GM23338 (cell line): ENCODE results near the gene ADAMTS17. TPM values are rescaled to one million over a fixed set of nuclear protein-coding genes. Genes with fewer than 3 reads are reported as not detected.

Experiments
- ATAC-seq: fragments of 200-7000 bp; cut with Tn5 transposase; 3 replicates; pipeline ENCODE4 v1.9.1; 2020
- DNase-seq: peaks from one replicate; pipeline ENCODE4 v3.0.0-alpha.2; 2015; ENCODE audit warnings: low spot score
- H2AFZ ChIP-seq: fragments of 200-600 bp; sonication (generic); 2 replicates; pipeline ENCODE4 v1.8.0; 2016; ENCODE audit warnings: antibody characterized with exemption, mild to moderate bottlenecking, moderate library complexity
- H3F3A ChIP-seq: fragments of 200-600 bp; sonication (generic); replicated peaks from 2 replicates; pipeline ENCODE4 v1.8.0; 2017; ENCODE audit warnings: antibody characterized with exemption, mixed run types, low read depth
- H3K27ac ChIP-seq: fragments of 200-600 bp; sonication (generic); 2 replicates; pipeline ENCODE4 v1.6.1; 2016; ENCODE audit warnings: low read depth
- H3K27me3 ChIP-seq: fragments of 200-600 bp; sonication (generic); 2 replicates; pipeline ENCODE4 v1.8.0; 2016; ENCODE audit warnings: mild to moderate bottlenecking, mixed run types, moderate library complexity; ENCODE audit not compliant: insufficient read depth
- H3K36me3 ChIP-seq: fragments of 200-600 bp; sonication (generic); 2 replicates; pipeline ENCODE4 v1.8.0; 2016; ENCODE audit warnings: mild to moderate bottlenecking; ENCODE audit not compliant: insufficient read depth
- H3K4me1 ChIP-seq: fragments of 200-600 bp; sonication (generic); 2 replicates; pipeline ENCODE4 v1.8.0; 2016; ENCODE audit warnings: mild to moderate bottlenecking, moderate library complexity; ENCODE audit not compliant: insufficient read depth
- H3K4me2 ChIP-seq: fragments of 200-600 bp; sonication (generic); 2 replicates; pipeline ENCODE4 v1.7.1; 2017; ENCODE audit warnings: mixed run types
- H3K4me3 ChIP-seq: fragments of 200-600 bp; sonication (generic); 2 replicates; pipeline ENCODE4 v1.6.1; 2016; ENCODE audit warnings: mixed run types
- H3K79me2 ChIP-seq: fragments of 200-600 bp; sonication (generic); replicated peaks from 2 replicates; pipeline ENCODE4 v1.8.0; 2017; ENCODE audit warnings: mild to moderate bottlenecking; ENCODE audit not compliant: insufficient read depth
- H3K9me2 ChIP-seq: fragments of 200-600 bp; sonication (generic); 2 replicates; pipeline ENCODE4 v1.8.0; 2017; ENCODE audit not compliant: insufficient read depth
- H4K20me1 ChIP-seq: fragments of 200-600 bp; sonication (generic); replicated peaks from 2 replicates; pipeline ENCODE4 v1.8.0; 2017; ENCODE audit warnings: mild to moderate bottlenecking; ENCODE audit not compliant: insufficient read depth
- H3K27ac Mint-ChIP-seq: 2 replicates; pipeline ENCODE4 v1.8.0; 2020; ENCODE audit warnings: inconsistent platforms, mild to moderate bottlenecking, moderate library complexity, mixed read lengths
- H3K27me3 Mint-ChIP-seq: 3 replicates; pipeline ENCODE4 v1.8.0; 2022; ENCODE audit warnings: low read depth, mild to moderate bottlenecking, moderate library complexity, mixed read lengths, inconsistent platforms; ENCODE audit not compliant: insufficient read depth, poor library complexity
- H3K36me3 Mint-ChIP-seq: 3 replicates; pipeline ENCODE4 v1.8.0; 2021; ENCODE audit warnings: low read depth, mild to moderate bottlenecking, inconsistent platforms, moderate library complexity, mixed read lengths
- H3K4me1 Mint-ChIP-seq: 3 replicates; pipeline ENCODE4 v1.8.0; 2020; ENCODE audit warnings: mild to moderate bottlenecking, inconsistent platforms, mixed read lengths
- H3K4me3 Mint-ChIP-seq: 3 replicates; pipeline ENCODE4 v1.8.0; 2021; ENCODE audit warnings: moderate library complexity, mild to moderate bottlenecking, inconsistent platforms, mixed read lengths
- H3K9me3 Mint-ChIP-seq: 3 replicates; pipeline ENCODE4 v1.8.0; 2020; ENCODE audit warnings: moderate library complexity, mild to moderate bottlenecking, inconsistent platforms, mixed read lengths
- CREB1 ChIP-seq: fragments of 250-450 bp; sonication (Bioruptor Pico); IDR thresholded peaks from 2 replicates; pipeline ENCODE4 v1.5.0; 2020; ENCODE audit warnings: low read depth, mild to moderate bottlenecking, moderate library complexity
- CTCF ChIP-seq, 2 experiments: fragments of 200-600 bp in 1 of 2; sonication (generic) in 1 of 2; conservative IDR thresholded peaks; 2 replicates each; pipeline versions ENCODE4 v1.5.1 to v1.6.1; 2016 to 2017; ENCODE audit warnings: antibody characterized with exemption in 2 of 2, low read depth in 2 of 2, mild to moderate bottlenecking in 2 of 2, moderate library complexity in 1 of 2
- ETS1 ChIP-seq: IDR thresholded peaks from 2 replicates; pipeline ENCODE4 v1.6.1; 2016; ENCODE audit warnings: antibody characterized with exemption
- EZH2phosphoT487 ChIP-seq: fragments of 200-600 bp; sonication (generic); IDR thresholded peaks from one replicate; pipeline ENCODE4 v1.8.1; 2018; ENCODE audit warnings: antibody characterized with exemption; ENCODE audit not compliant: unreplicated experiment
- JUNB ChIP-seq: IDR thresholded peaks from one replicate; pipeline ENCODE4 v1.6.1; 2016; ENCODE audit warnings: antibody characterized with exemption; ENCODE audit not compliant: unreplicated experiment
- POLR2AphosphoS5 ChIP-seq: IDR thresholded peaks from 2 replicates; pipeline ENCODE4 v1.6.1; 2016; ENCODE audit warnings: antibody characterized with exemption, low read depth
- REST ChIP-seq: IDR thresholded peaks from one replicate; pipeline ENCODE4 v1.6.1; 2018; ENCODE audit warnings: antibody characterized with exemption; ENCODE audit not compliant: unreplicated experiment
- STAT1 ChIP-seq: IDR thresholded peaks from one replicate; pipeline ENCODE4 v1.6.1; 2016; ENCODE audit warnings: antibody characterized with exemption; ENCODE audit not compliant: unreplicated experiment
- ZNF114 ChIP-seq: fragments of 250-450 bp; sonication (Bioruptor Pico); IDR thresholded peaks from 2 replicates; pipeline ENCODE4 v1.5.0; 2020; ENCODE audit warnings: mild to moderate bottlenecking, moderate library complexity
- polyA plus RNA-seq: library from polyadenylated mRNA; unstranded; fragments of >200 nt; fragmentation: Nextera tagmentation; extraction: Ambion mirVana; gene quantifications from 2 replicates; pipeline ENCODE4 v1.2.1, GENCODE V29; 2016
- total RNA-seq: library from RNA; depleted of rRNA; stranded (reverse); fragments of >200 nt; shearing (Covaris generic); gene quantifications from 2 replicates; pipeline ENCODE4 v1.2.3, GENCODE V29; 2014

Gene ADAMTS17
- total and polyA plus RNA-seq, 2 experiments from 2014 or later, result 0.60 to 3.8 TPM

- Histone ChIP-seq H3K4me2 (0 out of 2 replicates have a peak overlapping the region, but pooled peaks have one; percentile 24), H4K20me1 (no peaks in the 10 kb centered on the region), H3K4me1 (0 out of 2 replicates have a peak, but pooled peaks cover 7% of the 10 kb centered on the region), H3K36me3 (no peaks in the 10 kb centered on the region), H3K9me2 (no peaks in the 10 kb centered on the region), H3K4me3 (no peak overlapping the region), H3F3A (no peaks in the 10 kb centered on the region), H3K27ac (no peak overlapping the region), H3K79me2 (no peaks in the 10 kb centered on the region), H2AFZ (no peak overlapping the region), H3K27me3 (peaks cover 35% of the 10 kb centered on the region)
- DNase-seq (peak; percentile 89), ATAC-seq (peak; percentile 67)
- Mint-ChIP-seq H3K4me3 (peak overlapping the region; percentile 25; the same call in 2 of the 3 replicates), H3K4me1 (peaks cover 30% of the 10 kb centered on the region), H3K27me3 (peaks cover 30% of the 10 kb centered on the region), H3K9me3 (no peaks in the 10 kb centered on the region), H3K36me3 (no peaks in the 10 kb centered on the region), H3K27ac (no peak overlapping the region)
- no peak for TF ChIP-seq ETS1
- peak; percentile 75 to 88 for TF ChIP-seq CTCF (conservative IDR thresholded peaks at IDR 0.05; ENCODE audit: low read depth in 2 of 2)
These were observed 2.8 kb downstream of the ADAMTS17 start for GRCh38 chr15:100338971-100339444.

- Mint-ChIP-seq H3K4me1 (peaks cover 30% of the 10 kb centered on the region), H3K27me3 (peaks cover 30% of the 10 kb centered on the region)
- no peak for TF ChIP-seq CREB1 (CRISPR knock-in tag)
- no peak for TF ChIP-seq STAT1
- TF ChIP-seq CTCF (conservative IDR thresholded peaks at IDR 0.05; ENCODE audit: low read depth in 2 of 2), result no peak
- no peak for TF ChIP-seq ETS1
- TF ChIP-seq ZNF114 (CRISPR knock-in tag), result no peak
- TF ChIP-seq POLR2AphosphoS5, result no peak
- TF ChIP-seq JUNB, result no peak
- TF ChIP-seq REST, result no peak
- TF ChIP-seq EZH2phosphoT487, result no peak
These were observed 3.5 kb downstream of the ADAMTS17 start for GRCh38 chr15:100338247-100338646.

More at GRCh38 chr15:100338247-100338646, 3.5 kb downstream of the ADAMTS17 start:
- Histone ChIP-seq H3K4me1 (0 out of 2 replicates have a peak, but pooled peaks cover 7% of the 10 kb centered on the region), H3K79me2 (no peaks in the 10 kb centered on the region), H3K9me2 (no peaks in the 10 kb centered on the region), H3K36me3 (no peaks in the 10 kb centered on the region), H3K4me3 (no peak overlapping the region), H3K4me2 (no peak overlapping the region), H3K27me3 (peaks cover 27% of the 10 kb centered on the region), H3F3A (no peaks in the 10 kb centered on the region), H3K27ac (no peak overlapping the region), H4K20me1 (no peaks in the 10 kb centered on the region), H2AFZ (no peak overlapping the region)
- ATAC-seq, result no peak
- Mint-ChIP-seq H3K27ac (no peak overlapping the region), H3K4me3 (no peak overlapping the region), H3K36me3 (no peaks in the 10 kb centered on the region), H3K9me3 (no peaks in the 10 kb centered on the region)
- no peak for DNase-seq
